IMR-90 (cell line): ENCODE data around the gene MUC5AC. TPM values are rescaled to one million over a fixed set of nuclear protein-coding genes. Genes with fewer than 3 reads are reported as not detected.

Experiments
- ATAC-seq: fragments of 200-7000 bp; cut with Tn5 transposase; 2 replicates; pipeline ENCODE4 v1.9.1; 2020; ENCODE audit warnings: low read depth, mild to moderate bottlenecking, moderate library complexity
- BruUV-seq: library from RNA; stranded (reverse); fragments of 400-500 nt; replicated peaks from 2 replicates; lab custom pipeline; 2021; lab: Mats Ljungman, UMichigan
- CTCF ChIA-PET: fragments of 300-600 bp; formaldehyde crosslinking; extraction: SDS; loops from one replicate; lab custom pipeline; 2021; ENCODE audit warnings: antibody characterized with exemption; lab: Yijun Ruan, JAX
- POLR2A ChIA-PET: fragments of 300-600 bp; sonication (Branson Sonifier 250); formaldehyde crosslinking; loops from one replicate; lab custom pipeline; 2022; ENCODE audit warnings: antibody characterized with exemption; ENCODE audit not compliant: unreplicated experiment; lab: Charles Lee
- DNase-seq: peaks from one replicate; pipeline ENCODE4 v3.0.0; 2013
- H2AFZ ChIP-seq: replicated peaks from 2 replicates; pipeline ENCODE3; 2013; ENCODE audit warnings: low read length, mild to moderate bottlenecking; ENCODE audit not compliant: poor library complexity
- H2AK5ac ChIP-seq: 2 replicates; pipeline ENCODE4 v1.6.1; 2013; ENCODE audit warnings: low read depth, low read length, inconsistent platforms
- H2AK9ac ChIP-seq: replicated peaks from 2 replicates; pipeline ENCODE3; 2013; ENCODE audit warnings: mild to moderate bottlenecking, low read depth, low read length, moderate library complexity; ENCODE audit not compliant: poor library complexity
- H2BK120ac ChIP-seq: 2 replicates; pipeline ENCODE4 v1.6.1; 2013; ENCODE audit warnings: low read depth, low read length, inconsistent platforms
- H2BK15ac ChIP-seq: 3 replicates; pipeline ENCODE4 v1.6.1; 2013; ENCODE audit warnings: low read depth, low read length, inconsistent platforms
- H2BK20ac ChIP-seq: 2 replicates; pipeline ENCODE4 v1.6.1; 2013; ENCODE audit warnings: low read depth, mild to moderate bottlenecking, inconsistent platforms, low read length, moderate library complexity
- H2BK5ac ChIP-seq: 2 replicates; pipeline ENCODE4 v1.6.1; 2013; ENCODE audit warnings: mild to moderate bottlenecking, low read depth, low read length, inconsistent platforms; ENCODE audit not compliant: poor library complexity, severe bottlenecking
- H3K14ac ChIP-seq: replicated peaks from 2 replicates; pipeline ENCODE4 v1.6.1; 2013; ENCODE audit warnings: low read depth, low read length, inconsistent platforms
- H3K18ac ChIP-seq: 2 replicates; pipeline ENCODE4 v1.6.1; 2013; ENCODE audit warnings: low read depth, low read length, control low read depth
- H3K23ac ChIP-seq: 2 replicates; pipeline ENCODE4 v1.6.1; 2013; ENCODE audit warnings: low read depth, low read length, inconsistent platforms
- H3K27ac ChIP-seq: 2 replicates; pipeline ENCODE4 v1.5.1; 2013; ENCODE audit warnings: mild to moderate bottlenecking, control low read depth, low read length; ENCODE audit not compliant: insufficient read depth
- H3K27me3 ChIP-seq: 2 replicates; pipeline ENCODE4 v1.6.1; 2013; ENCODE audit warnings: low read length; ENCODE audit not compliant: control insufficient read depth, insufficient read depth
- H3K36me3 ChIP-seq: 2 replicates; pipeline ENCODE4 v1.6.1; 2013; ENCODE audit warnings: low read length, mixed read lengths; ENCODE audit not compliant: control insufficient read depth, insufficient read depth
- H3K4ac ChIP-seq: 2 replicates; pipeline ENCODE4 v1.6.1; 2013; ENCODE audit warnings: low read depth, low read length, inconsistent platforms
- H3K4me1 ChIP-seq: 2 replicates; pipeline ENCODE4 v1.6.1; 2013; ENCODE audit warnings: low read length, mixed read lengths; ENCODE audit not compliant: control insufficient read depth, insufficient read depth
- H3K4me2 ChIP-seq: 2 replicates; pipeline ENCODE4 v1.6.1; 2013; ENCODE audit warnings: low read depth, mild to moderate bottlenecking, control low read depth, low read length, moderate library complexity
- H3K4me3 ChIP-seq: 2 replicates; pipeline ENCODE4 v1.5.1; 2013; ENCODE audit warnings: low read depth, mild to moderate bottlenecking, control low read depth, low read length, moderate library complexity; ENCODE audit not compliant: insufficient read depth
- H3K56ac ChIP-seq: 2 replicates; pipeline ENCODE4 v1.6.1; 2013; ENCODE audit warnings: low read length, inconsistent platforms; ENCODE audit not compliant: insufficient read depth; ENCODE audit errors: extremely low read depth
- H3K79me1 ChIP-seq, 2 experiments: 2 replicates each; pipeline ENCODE4 v1.6.1; 2013; ENCODE audit warnings: low read length in 2 of 2, inconsistent platforms in 1 of 2, low read depth in 1 of 2
- H3K9ac ChIP-seq: 2 replicates; pipeline ENCODE4 v1.6.1; 2013; ENCODE audit warnings: low read depth, low read length, control low read depth
- H3K9me1 ChIP-seq: 2 replicates; pipeline ENCODE4 v1.6.1; 2013; ENCODE audit warnings: low read length, inconsistent platforms; ENCODE audit not compliant: insufficient read depth
- H3K9me3 ChIP-seq: 2 replicates; pipeline ENCODE4 v1.6.1; 2013; ENCODE audit warnings: low read length; ENCODE audit not compliant: control insufficient read depth, insufficient read depth
- H4K20me1 ChIP-seq: 2 replicates; pipeline ENCODE4 v1.6.1; 2013; ENCODE audit warnings: low read length, inconsistent platforms; ENCODE audit not compliant: insufficient read depth
- H4K5ac ChIP-seq: 2 replicates; pipeline ENCODE4 v1.6.1; 2013; ENCODE audit warnings: mild to moderate bottlenecking, low read depth, low read length, control low read depth
- H4K8ac ChIP-seq, 2 experiments: 2 replicates each; pipeline ENCODE4 v1.6.1; 2013; ENCODE audit warnings: low read depth in 2 of 2, low read length in 2 of 2, control low read depth in 1 of 2, inconsistent platforms in 1 of 2
- H4K91ac ChIP-seq: 2 replicates; pipeline ENCODE4 v1.6.1; 2013; ENCODE audit warnings: low read depth, low read length, inconsistent platforms; ENCODE audit not compliant: insufficient read depth
- MAZ ChIP-seq: IDR thresholded peaks from 2 replicates; pipeline ENCODE4 v1.6.1; 2012; ENCODE audit warnings: low read depth, mild to moderate bottlenecking, low read length, improper control_type of control experiment, moderate library complexity, borderline replicate concordance
- NFE2L2 ChIP-seq: fragments of 150-350 bp; IDR thresholded peaks from 2 replicates; pipeline ENCODE4 v1.6.1; 2016; ENCODE audit warnings: low read depth, mild to moderate bottlenecking, low read length
- WGBS, 2 experiments: methylation state at CpG; one replicate each; pipeline versions ENCODE4 v1.1.5 to v1.1.7; 2013; ENCODE audit warnings: missing lambda C conversion rate in 2 of 2; ENCODE audit not compliant: insufficient read length in 1 of 2; ENCODE audit errors: extremely low coverage in 2 of 2; 5-methylcytosine and 5-hydroxymethylcytosine counted together
- dilution Hi-C: fragments of 300-500 bp; cut with HindIII; formaldehyde crosslinking; loops from one replicate; pipeline ENCODE4 v1.14.3; 2018; ENCODE audit warnings: low sequenced_read_pairs; ENCODE audit not compliant: unreplicated experiment
- in situ Hi-C: fragments of 300-500 bp; cut with MboI; formaldehyde crosslinking; loops from 3 replicates; pipeline ENCODE4 v1.14.3; 2019; ENCODE audit warnings: low sequenced_read_pairs, inconsistent platforms, mixed read lengths
- intact Hi-C: fragments of 100-400 bp; cut with micrococcal nuclease; formaldehyde crosslinking; loops from 2 replicates; pipeline ENCODE4 v1.10.0; 2022
- polyA plus RNA-seq, 3 experiments: library from polyadenylated mRNA; depleted of rRNA; stranded (reverse); fragments of >200 nt; gene quantifications; 2 replicates each; pipeline ENCODE4 v1.2.3, GENCODE V29; 2012; ENCODE audit warnings: low replicate concordance in 1 of 3
- total RNA-seq: library from RNA; depleted of rRNA; stranded (reverse); fragments of >200 nt; gene quantifications from 2 replicates; pipeline ENCODE4 v1.2.3, GENCODE V29; 2012

MUC5AC gene
- total and polyA plus RNA-seq, 2 of the 4 experiments (the other 2 are of a cell fraction) = 0.02 TPM; not detected in 1

GRCh38 chr11:1238767-1239595, 81.2 kb downstream of the MUC5AC start (continued):
- TF ChIP-seq MAZ = no peak

GRCh38 chr11:1239596-1240205, 81.9 kb downstream of the MUC5AC start:
- Histone ChIP-seq H2BK5ac (no peak overlapping the region), H2BK15ac (no peak overlapping the region), H3K4me1 (no peaks in the 10 kb centered on the region), H4K20me1 (no peaks in the 10 kb centered on the region), H3K14ac (no peak overlapping the region), H3K27ac (no peak overlapping the region), H3K4me3 (no peak overlapping the region), H3K4me2 (no peak overlapping the region), H2BK20ac (no peak overlapping the region), H3K56ac (no peak overlapping the region), H2AK9ac (no peak overlapping the region), H3K23ac (no peak overlapping the region), H3K9me1 (no peaks in the 10 kb centered on the region), H4K8ac (no peak overlapping the region), H3K79me1 (no peaks in the 10 kb centered on the region), H3K18ac (no peak overlapping the region), H3K36me3 (no peaks in the 10 kb centered on the region), H2AK5ac (no peak overlapping the region), H3K9me3 (peaks cover 15% of the 10 kb centered on the region; the same call in 1 of the 2 replicates), H3K9ac (no peak overlapping the region), H2BK120ac (no peak overlapping the region), H3K27me3 (no peaks in the 10 kb centered on the region; the same call in 1 of the 2 replicates), H4K91ac (no peak overlapping the region), H3K4ac (no peak overlapping the region), H2AFZ (no peak overlapping the region), H4K5ac (no peak overlapping the region)
- DNase-seq (no peak), ATAC-seq (no peak)
- BruUV-seq = no TSS peak
- 69% methylated on average over 4 of the region's 23 CpGs; no CpG with 5 or more reads in 1 of the 2 experiments for WGBS, 2 experiments
- intact Hi-C loops = no loop called here
- no peak for TF ChIP-seq MAZ
- TF ChIP-seq NFE2L2 = no peak
- in situ Hi-C loops = no loop called here
- dilution Hi-C loops = no loop called here
- ChIA-PET CTCF (no interaction called here), POLR2A (no interaction called here)
